Left forelimb (tissue), 1 donor: ENCODE results near the gene LRRFIP1.

Experiments
- DNase-seq: peaks from one replicate; pipeline ENCODE4 v3.0.0-alpha.2; 2018; ENCODE audit warnings: low spot score

Gene LRRFIP1

GRCh38 chr2:237723602-237724001 lies 96.2 kb downstream of the LRRFIP1 start:
- no peak for DNase-seq

GRCh38 chr2:237724811-237725478 lies 97.6 kb downstream of the LRRFIP1 start:
- no peak for DNase-seq

- DNase-seq, result no peak
These were observed 98.3 kb downstream of the LRRFIP1 start for GRCh38 chr2:237725661-237726060.

- no peak for DNase-seq
These were observed 99.0 kb downstream of the LRRFIP1 start for GRCh38 chr2:237726401-237726830.

- no peak for DNase-seq
These were observed 100.0 kb downstream of the LRRFIP1 start for GRCh38 chr2:237727363-237727762.

GRCh38 chr2:237729681-237730475 lies 102.5 kb downstream of the LRRFIP1 start:
- DNase-seq, result no peak

GRCh38 chr2:237731663-237732062 lies 104.3 kb downstream of the LRRFIP1 start:
- DNase-seq, result no peak

- no peak for DNase-seq
These were observed 104.7 kb downstream of the LRRFIP1 start for GRCh38 chr2:237732070-237732469.

GRCh38 chr2:237732790-237733381 lies 105.5 kb downstream of the LRRFIP1 start:
- DNase-seq, result no peak

- no peak for DNase-seq
These were observed 106.4 kb downstream of the LRRFIP1 start for GRCh38 chr2:237733677-237734300.

- DNase-seq, result no peak
These were observed 107.7 kb downstream of the LRRFIP1 start for GRCh38 chr2:237734905-237735623.

- DNase-seq, result no peak
These were observed 108.4 kb downstream of the LRRFIP1 start for GRCh38 chr2:237735798-237736197.

GRCh38 chr2:237736783-237737182 lies 109.4 kb downstream of the LRRFIP1 start:
- no peak for DNase-seq

- no peak for DNase-seq
These were observed 109.9 kb downstream of the LRRFIP1 start for GRCh38 chr2:237737196-237737865.

- no peak for DNase-seq
These were observed 110.9 kb downstream of the LRRFIP1 start for GRCh38 chr2:237738255-237738654.

- no peak for DNase-seq
These were observed 111.7 kb downstream of the LRRFIP1 start for GRCh38 chr2:237739101-237739500.

- no peak for DNase-seq
These were observed 114.8 kb downstream of the LRRFIP1 start for GRCh38 chr2:237742191-237742590.

GRCh38 chr2:237742614-237743013 lies 115.2 kb downstream of the LRRFIP1 start:
- no peak for DNase-seq

GRCh38 chr2:237743024-237743423 lies 115.6 kb downstream of the LRRFIP1 start:
- no peak for DNase-seq

- DNase-seq, result no peak
These were observed 116.3 kb downstream of the LRRFIP1 start for GRCh38 chr2:237743561-237744269.

GRCh38 chr2:237744270-237744612 lies 116.9 kb downstream of the LRRFIP1 start:
- no peak for DNase-seq
